GM12891 (cell line): ENCODE measurements around the gene FBLN2.

Experiments
- PAX5 ChIP-seq: IDR thresholded peaks from 2 replicates; pipeline ENCODE4 v1.6.1; 2011; ENCODE audit warnings: low read length, moderate library complexity, mild to moderate bottlenecking; ENCODE audit not compliant: insufficient read depth, severe bottlenecking
- POLR2A ChIP-seq: IDR thresholded peaks from 2 replicates; pipeline ENCODE4 v1.6.1; 2011; ENCODE audit warnings: low read depth, low read length, control low read depth
- POLR2AphosphoS5 ChIP-seq: IDR thresholded peaks from 2 replicates; pipeline ENCODE4 v1.6.1; 2011; ENCODE audit warnings: low read depth, low read length, control low read depth
- TAF1 ChIP-seq: IDR thresholded peaks from 2 replicates; pipeline ENCODE4 v1.6.1; 2011; ENCODE audit warnings: low read depth, low read length, control low read depth

DNA sequence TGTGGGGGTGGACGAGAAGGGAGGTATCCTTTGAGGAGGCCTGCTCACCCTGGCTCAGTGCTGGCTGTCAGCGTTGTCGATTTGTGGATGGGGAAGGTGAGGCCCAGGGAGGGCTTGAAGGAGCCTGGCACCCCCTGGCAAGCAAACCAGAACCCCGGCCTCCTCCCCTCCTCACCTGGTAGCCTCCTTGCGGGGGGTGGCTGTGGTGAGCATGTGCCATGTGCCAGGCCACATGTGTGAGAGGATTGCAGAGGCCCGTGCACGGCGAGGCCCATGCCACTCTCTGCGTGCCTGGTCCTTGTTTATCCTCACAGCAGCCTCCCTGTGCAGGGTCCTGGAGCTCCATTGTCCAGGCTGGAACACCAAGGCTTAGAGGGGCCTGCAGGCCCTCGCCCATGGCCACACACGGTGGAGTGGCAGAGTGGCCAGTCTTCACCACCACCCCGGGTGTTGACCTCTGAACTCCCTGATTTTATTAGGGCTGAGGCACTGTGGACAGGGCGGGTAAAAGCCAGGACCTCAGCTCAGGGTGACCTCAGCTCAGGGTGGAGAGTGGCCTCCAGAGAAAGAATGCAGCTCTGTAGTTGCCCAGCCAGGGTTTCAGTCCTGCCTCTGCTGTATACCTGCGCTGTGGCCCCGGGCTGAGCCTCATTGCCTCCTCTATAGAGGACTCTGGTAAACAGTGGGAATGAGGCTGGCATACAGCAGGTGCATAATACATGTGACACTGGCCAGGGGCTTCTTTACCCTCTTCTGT lies 39.7 kb upstream of the FBLN2 start:
- TF ChIP-seq POLR2AphosphoS5 (no peak), POLR2A (no peak), TAF1 (no peak), PAX5 (no peak)
